Lower leg skin (tissue), 3 donors: ENCODE results near the gene CELF1.

Experiments used
- CTCF ChIP-seq, 3 donors: fragments of 450-650 bp; IDR thresholded peaks; one replicate each; pipeline ENCODE4 v1.5.1; 2016; ENCODE audit warnings: antibody characterized with exemption in 3 of 3, mild to moderate bottlenecking in 3 of 3, moderate library complexity in 2 of 3
- POLR2A ChIP-seq, 2 donors: fragments of 450-650 bp; IDR thresholded peaks; one replicate each; pipeline ENCODE4 v1.6.1; 2016 to 2017; ENCODE audit warnings: antibody characterized with exemption in 2 of 2, mild to moderate bottlenecking in 1 of 2, moderate library complexity in 1 of 2

- TF ChIP-seq CTCF (IDR thresholded peaks at IDR 0.05): no peak
- no peak for TF ChIP-seq POLR2A (IDR thresholded peaks at IDR 0.05)
These were observed 2.5 kb downstream of the CELF1 start for GRCh38 chr11:47550288-47551047.
